Measurements from ENCODE around the gene DYDC1. TPM values are rescaled to one million over a fixed set of nuclear protein-coding genes. Genes with fewer than 3 reads are reported as not detected.

DYDC1 gene
- not detected in 2 replicates for total RNA-seq

DNA sequence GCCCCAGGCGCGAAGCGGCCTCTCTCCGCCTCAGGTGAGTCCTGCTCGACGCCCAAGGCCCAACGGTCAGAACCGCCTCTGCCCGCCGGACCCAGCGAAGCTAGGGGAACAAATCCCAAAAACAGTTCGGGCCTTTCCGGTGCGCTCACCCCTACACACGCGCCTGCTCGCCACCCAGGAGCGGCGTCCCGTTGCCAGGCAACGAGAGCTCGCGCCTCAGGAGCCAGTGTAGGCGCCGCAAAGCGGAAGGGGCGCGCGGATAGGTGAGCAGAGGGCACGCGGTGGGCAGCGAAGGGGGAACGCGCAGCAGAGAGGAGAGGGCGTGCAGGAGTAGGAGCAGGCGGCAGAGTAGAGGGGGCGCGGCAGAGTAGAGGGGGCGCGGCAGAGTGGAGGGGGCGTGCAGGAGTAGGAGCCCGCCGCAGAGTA lies at the start of gene DYDC1, which contains the start of gene DYDC2:
Gene DYDC1 (minus strand): TSS at position 193 of the 426 bp plus-strand sequence. CDS start 4,154 bp downstream, outside the sequence.
Gene DYDC2 (plus strand): TSS at position 219 of the 426 bp plus-strand sequence. CDS start 5,663 bp downstream, outside the sequence.

DNA sequence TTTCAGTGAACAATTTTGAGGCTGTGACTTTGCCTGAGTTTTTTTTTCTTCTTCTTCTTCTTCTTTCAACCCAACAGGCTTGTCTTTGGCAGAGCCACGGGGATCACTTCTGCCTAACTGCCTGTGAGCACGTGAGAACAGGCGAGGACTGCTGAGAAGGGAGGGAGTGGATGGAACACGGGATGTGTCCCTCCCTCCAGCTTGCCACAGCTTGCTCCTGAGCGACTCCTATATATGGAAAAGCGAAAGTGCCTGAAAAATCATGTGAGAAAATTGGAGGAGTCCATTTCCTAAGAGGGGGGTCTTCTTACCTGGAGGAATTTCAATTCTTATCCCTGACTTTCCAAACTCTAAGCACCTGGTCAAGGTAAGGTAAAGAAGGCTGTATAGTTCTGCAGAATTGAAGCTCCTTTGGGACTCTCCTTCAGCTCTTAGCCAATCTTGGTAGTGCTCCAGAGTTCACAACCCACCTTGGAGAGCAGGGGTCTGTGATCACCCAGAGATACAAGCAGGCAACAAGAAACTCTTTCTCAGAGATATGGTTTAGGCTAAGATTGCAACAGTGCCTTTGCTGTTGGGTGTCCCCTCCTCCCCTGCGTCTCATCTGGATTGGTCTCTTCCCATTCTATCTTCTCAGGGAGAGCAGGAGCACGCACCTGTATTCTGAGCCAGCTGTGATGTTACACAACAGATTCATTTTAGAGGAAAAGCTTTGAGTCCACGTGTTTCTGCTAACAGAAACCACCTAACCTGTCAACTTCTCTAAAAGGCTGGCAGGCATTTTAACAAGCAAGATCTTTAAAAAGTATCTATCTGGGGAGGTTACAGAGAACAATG lies 66.9 kb downstream of the DYDC1 start, which contains the start of gene MAT1A:
Gene MAT1A (minus strand): TSS at position 208 of the 837 bp plus-strand sequence. CDS start 235 bp downstream, outside the sequence.

Other genes starting within 250 kb of the DYDC1 start
- not detected in 2 replicates for gene PLAC9, start 224.0 kb downstream of the DYDC1 start, total RNA-seq
- gene ANXA11, start 151.2 kb downstream of the DYDC1 start, total RNA-seq, result 38.8 and 50.4 TPM in 2 replicates
- under 0.01 TPM in 1 of 2 replicates, not detected in the other for gene MAT1A, start 67.1 kb downstream of the DYDC1 start, total RNA-seq
- not detected in 2 replicates for gene DYDC2, start within 50 bp of the DYDC1 start, total RNA-seq
- 57.1 and 103 TPM in 2 replicates for gene PRXL2A, start 51.8 kb upstream of the DYDC1 start, total RNA-seq
- 27.3 and 48.9 TPM in 2 replicates for gene TSPAN14, start 97.6 kb upstream of the DYDC1 start, total RNA-seq
- under 0.01 TPM in 1 of 2 replicates, not detected in the other for gene SH2D4B, start 181.1 kb upstream of the DYDC1 start, total RNA-seq

All from tracheal epithelial cell (primary cell).